Fibroblast of lung (primary cell): ENCODE data around the gene MORN1. TPM values are rescaled to one million over a fixed set of nuclear protein-coding genes. Genes with fewer than 3 reads are reported as not detected.

Experiments
- DNase-seq, 2 donors: peaks; one replicate each; pipeline versions ENCODE4 v3.0.0 to v3.0.0-alpha.2; 2010; ENCODE audit warnings: low read depth in 2 of 2
- H2AFZ ChIP-seq: 2 replicates; pipeline ENCODE4 v1.5.1; 2012; ENCODE audit warnings: low read length, control low read depth, inconsistent platforms
- H3K27ac ChIP-seq: 2 replicates; pipeline ENCODE4 v1.5.1; 2011; ENCODE audit warnings: low read length, control low read depth; ENCODE audit not compliant: insufficient read depth
- H3K27me3 ChIP-seq: 2 replicates; pipeline ENCODE4 v1.5.1; 2011; ENCODE audit warnings: mild to moderate bottlenecking, low read length; ENCODE audit not compliant: control insufficient read depth, insufficient read depth
- H3K36me3 ChIP-seq: 2 replicates; pipeline ENCODE4 v1.5.1; 2011; ENCODE audit warnings: low read length; ENCODE audit not compliant: control insufficient read depth, insufficient read depth
- H3K4me1 ChIP-seq: 2 replicates; pipeline ENCODE4 v1.5.1; 2011; ENCODE audit warnings: low read length; ENCODE audit not compliant: control insufficient read depth, insufficient read depth; ENCODE audit errors: extremely low read depth
- H3K4me2 ChIP-seq: 2 replicates; pipeline ENCODE4 v1.5.1; 2011; ENCODE audit warnings: low read length, control low read depth; ENCODE audit not compliant: insufficient read depth; ENCODE audit errors: extremely low read depth
- H3K4me3 ChIP-seq, 4 experiments: fragments of 200-600 bp in 1 of 4; sonication (generic) in 1 of 4; replicated peaks in 1 of 4; 2 replicates each; pipeline ENCODE4 v1.5.1; 2011 to 2016; ENCODE audit warnings: low read length in 4 of 4, low read depth in 3 of 4, mild to moderate bottlenecking in 3 of 4, control low read depth in 2 of 4, inconsistent platforms in 1 of 4, mixed read lengths in 1 of 4; ENCODE audit not compliant: insufficient read depth in 1 of 4; ENCODE audit errors: control extremely low read depth in 1 of 4
- H3K79me2 ChIP-seq: 2 replicates; pipeline ENCODE4 v1.5.1; 2012; ENCODE audit warnings: mild to moderate bottlenecking, low read length, inconsistent platforms; ENCODE audit not compliant: control insufficient read depth, insufficient read depth
- H3K9ac ChIP-seq: 2 replicates; pipeline ENCODE4 v1.5.1; 2011; ENCODE audit warnings: mild to moderate bottlenecking, low read length, control low read depth; ENCODE audit not compliant: insufficient read depth
- H3K9me3 ChIP-seq: 2 replicates; pipeline ENCODE4 v1.5.1; 2012; ENCODE audit warnings: low read depth, low read length; ENCODE audit not compliant: control insufficient read depth, insufficient read depth
- H4K20me1 ChIP-seq: 2 replicates; pipeline ENCODE4 v1.5.1; 2011; ENCODE audit warnings: low read length; ENCODE audit not compliant: control insufficient read depth, insufficient read depth; ENCODE audit errors: extremely low read depth
- EZH2 ChIP-seq: IDR thresholded peaks from 2 replicates; pipeline ENCODE4 v1.5.1; 2012; ENCODE audit warnings: low read length, control low read depth, mild to moderate bottlenecking; ENCODE audit errors: missing control alignments
- polyA plus RNA-seq, 2 donors: library from polyadenylated mRNA; depleted of rRNA in 1 of 2; stranded (reverse) in 1 of 2; unstranded in 1 of 2; fragments of >200 nt; gene quantifications; 2 replicates each; pipeline ENCODE4 v1.2.1, GENCODE V29; 2011 to 2012; ENCODE audit warnings: missing spikeins in 1 of 2
- total RNA-seq: library from RNA; depleted of rRNA; stranded (reverse); fragments of >200 nt; gene quantifications from 2 replicates; pipeline ENCODE4 v1.2.1, GENCODE V29; 2014
- TF ChIP-seq, protein P1 (sequence below), 2 donors: IDR thresholded peaks in 1 of 2; conservative IDR thresholded peaks in 1 of 2; 1 replicate in 1 of 2; 2 replicates in 1 of 2; pipeline ENCODE4 v1.5.1; 2011 to 2012; ENCODE audit warnings: low read length in 2 of 2, control low read depth in 1 of 2, inconsistent platforms in 1 of 2, low read depth in 1 of 2, mild to moderate bottlenecking in 1 of 2

MORN1 gene
- total and polyA plus RNA-seq, 2 donors (not counting 1 experiment from before 2014, with no cell fraction given): 3.5 to 10.6 TPM

DNA sequence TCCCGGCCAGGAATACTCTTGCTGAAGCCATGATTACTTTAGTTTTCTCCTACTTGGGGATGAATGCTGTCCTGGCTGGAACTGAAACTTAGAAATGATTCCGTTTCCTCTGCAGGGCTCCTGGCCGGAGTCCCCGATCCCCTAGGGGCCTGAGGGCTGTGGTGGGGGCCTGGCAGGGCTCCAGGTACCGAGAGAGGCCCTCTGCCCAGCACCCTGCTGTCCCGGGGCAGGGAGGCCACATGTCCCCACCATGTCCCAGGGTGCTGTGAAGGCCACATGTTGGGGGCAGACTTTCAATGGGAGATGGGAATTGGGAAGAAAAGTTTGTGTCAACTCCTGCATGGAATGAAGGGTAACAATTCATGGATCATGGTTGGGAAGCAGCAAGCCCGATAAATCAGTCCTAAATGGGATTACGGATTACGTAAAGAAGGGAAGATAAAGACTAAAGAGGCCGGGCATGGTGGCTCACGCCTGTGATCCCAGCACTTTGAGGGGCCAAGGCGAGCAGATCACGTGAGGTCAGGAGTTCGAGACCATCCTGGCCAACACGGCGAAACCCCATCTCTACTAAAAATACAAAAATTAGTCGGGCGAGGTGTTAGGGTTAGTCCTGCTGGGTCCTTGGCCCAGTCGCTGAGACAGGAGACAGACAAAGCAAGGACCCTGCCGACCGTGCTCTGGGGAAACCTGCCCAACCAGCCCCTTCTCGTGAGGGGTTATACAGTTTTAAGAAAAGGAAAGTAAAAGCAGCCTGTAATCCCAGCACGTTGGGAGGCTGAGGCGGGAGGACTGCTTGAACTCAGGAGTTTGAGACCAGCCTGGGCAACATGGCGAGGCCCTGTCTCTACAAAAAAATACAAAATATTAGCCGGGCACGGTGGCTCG lies 37.6 kb downstream of the MORN1 start:
- H3K4me1 ChIP-seq: no peaks in the 10 kb centered on the region
- no peaks in the 10 kb centered on the region for H3K27me3 ChIP-seq
- no peaks in the 10 kb centered on the region for H3K79me2 ChIP-seq
- no peak for DNase-seq
- no peak overlapping the region for H3K4me3 ChIP-seq
- H3K36me3 ChIP-seq: no peaks in the 10 kb centered on the region
- H3K9me3 ChIP-seq: no peaks in the 10 kb centered on the region
- no peak overlapping the region for H3K9ac ChIP-seq
- no peak overlapping the region for H3K27ac ChIP-seq
- no peak overlapping the region for H2AFZ ChIP-seq
- TF ChIP-seq, protein P1, sequence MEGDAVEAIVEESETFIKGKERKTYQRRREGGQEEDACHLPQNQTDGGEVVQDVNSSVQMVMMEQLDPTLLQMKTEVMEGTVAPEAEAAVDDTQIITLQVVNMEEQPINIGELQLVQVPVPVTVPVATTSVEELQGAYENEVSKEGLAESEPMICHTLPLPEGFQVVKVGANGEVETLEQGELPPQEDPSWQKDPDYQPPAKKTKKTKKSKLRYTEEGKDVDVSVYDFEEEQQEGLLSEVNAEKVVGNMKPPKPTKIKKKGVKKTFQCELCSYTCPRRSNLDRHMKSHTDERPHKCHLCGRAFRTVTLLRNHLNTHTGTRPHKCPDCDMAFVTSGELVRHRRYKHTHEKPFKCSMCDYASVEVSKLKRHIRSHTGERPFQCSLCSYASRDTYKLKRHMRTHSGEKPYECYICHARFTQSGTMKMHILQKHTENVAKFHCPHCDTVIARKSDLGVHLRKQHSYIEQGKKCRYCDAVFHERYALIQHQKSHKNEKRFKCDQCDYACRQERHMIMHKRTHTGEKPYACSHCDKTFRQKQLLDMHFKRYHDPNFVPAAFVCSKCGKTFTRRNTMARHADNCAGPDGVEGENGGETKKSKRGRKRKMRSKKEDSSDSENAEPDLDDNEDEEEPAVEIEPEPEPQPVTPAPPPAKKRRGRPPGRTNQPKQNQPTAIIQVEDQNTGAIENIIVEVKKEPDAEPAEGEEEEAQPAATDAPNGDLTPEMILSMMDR (conservative IDR thresholded peaks at IDR 0.05 in 1 of 2, IDR thresholded peaks at IDR 0.05 in 1 of 2; ENCODE audit: low read depth in 1 of 2, low read length in 2 of 2): no peak
- no peak for TF ChIP-seq EZH2
- H4K20me1 ChIP-seq: no peaks in the 10 kb centered on the region
- H3K4me2 ChIP-seq: no peak overlapping the region

DNA sequence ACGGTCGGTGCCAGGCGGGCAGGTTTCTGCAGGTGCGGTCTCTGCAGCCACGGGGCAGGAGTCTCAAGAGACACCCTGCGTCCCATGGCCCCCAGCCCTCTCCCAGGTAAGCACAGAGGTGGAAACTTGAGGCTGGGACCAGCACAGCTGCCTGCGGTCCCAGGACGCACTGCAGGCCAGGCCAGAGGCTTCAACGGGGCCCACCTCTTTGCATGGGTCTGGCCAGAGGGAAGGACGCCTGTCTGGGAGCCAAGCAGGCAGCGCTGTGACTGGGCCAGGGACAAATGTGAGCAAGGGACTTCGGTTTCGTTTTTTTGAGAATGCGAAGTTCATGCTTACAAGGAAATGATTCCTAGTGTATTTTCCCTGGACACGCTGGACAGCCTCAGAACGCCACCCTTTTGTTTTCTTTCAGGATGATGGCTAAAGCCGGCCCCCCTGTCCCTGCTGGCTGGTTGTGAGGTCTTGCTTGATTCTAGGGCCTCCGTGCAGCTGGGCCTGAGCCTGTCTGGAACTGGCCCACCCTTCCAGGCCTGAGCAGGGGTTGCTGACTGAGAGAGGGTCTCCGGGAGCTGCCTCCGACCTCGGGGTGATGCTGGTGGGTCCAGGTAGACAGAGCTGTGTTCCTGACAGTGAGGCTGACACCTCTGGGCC lies 38.3 kb downstream of the MORN1 start:
- Histone ChIP-seq H4K20me1 (no peaks in the 10 kb centered on the region), H3K4me3 (no peak overlapping the region), H3K36me3 (no peaks in the 10 kb centered on the region), H3K9me3 (no peaks in the 10 kb centered on the region), H3K9ac (no peak overlapping the region), H3K27me3 (no peaks in the 10 kb centered on the region), H2AFZ (no peak overlapping the region), H3K27ac (no peak overlapping the region), H3K4me1 (no peaks in the 10 kb centered on the region), H3K79me2 (no peaks in the 10 kb centered on the region), H3K4me2 (no peak overlapping the region)
- no peak for DNase-seq
- no peak for TF ChIP-seq EZH2
- TF ChIP-seq, protein P1 (conservative IDR thresholded peaks at IDR 0.05 in 1 of 2, IDR thresholded peaks at IDR 0.05 in 1 of 2; ENCODE audit: low read depth in 1 of 2, low read length in 2 of 2): no peak

DNA sequence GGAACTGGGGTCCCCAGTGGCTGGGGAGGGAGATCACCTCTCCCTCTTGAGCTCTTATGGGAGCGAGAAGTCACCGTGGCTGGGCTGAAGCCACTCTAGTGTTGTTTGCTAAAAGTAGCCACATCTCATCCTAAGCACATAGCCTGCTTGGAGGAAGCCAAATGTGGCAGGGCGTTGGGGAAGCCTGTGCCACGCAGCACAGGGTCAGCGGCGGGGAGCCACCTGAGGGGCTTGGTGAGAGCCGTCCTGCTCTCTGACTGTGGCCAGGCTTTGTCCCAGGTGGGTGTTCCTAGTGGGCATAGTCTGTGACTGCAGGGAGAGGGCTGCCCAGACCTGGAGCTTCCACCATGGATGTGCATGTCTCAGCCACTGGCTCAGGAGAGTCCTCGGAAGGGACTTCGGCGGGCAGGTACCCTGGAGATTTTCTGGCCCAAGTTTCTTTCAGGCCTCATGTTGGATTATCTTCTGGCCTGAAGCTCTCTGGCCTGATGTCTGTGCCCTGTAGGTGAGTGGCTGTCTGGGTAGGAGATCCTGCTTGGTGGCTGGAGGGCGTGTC lies 38.9 kb downstream of the MORN1 start:
- TF ChIP-seq EZH2: no peak
- TF ChIP-seq, protein P1 (conservative IDR thresholded peaks at IDR 0.05 in 1 of 2, IDR thresholded peaks at IDR 0.05 in 1 of 2; ENCODE audit: low read depth in 1 of 2, low read length in 2 of 2): no peak
- H3K9ac ChIP-seq: no peak overlapping the region
- no peak for DNase-seq
- H4K20me1 ChIP-seq: no peaks in the 10 kb centered on the region
- H3K4me2 ChIP-seq: no peak overlapping the region
- no peak overlapping the region for H3K4me3 ChIP-seq
- no peak overlapping the region for H2AFZ ChIP-seq
- H3K9me3 ChIP-seq: no peaks in the 10 kb centered on the region
- no peak overlapping the region for H3K27ac ChIP-seq
- no peaks in the 10 kb centered on the region for H3K36me3 ChIP-seq
- no peaks in the 10 kb centered on the region for H3K27me3 ChIP-seq
- no peaks in the 10 kb centered on the region for H3K4me1 ChIP-seq
- H3K79me2 ChIP-seq: no peaks in the 10 kb centered on the region
